Activated naive CD8-positive, alpha-beta T cell treated with anti-CD3 and anti-CD28 coated beads for 36 hours (primary cell): ENCODE results near the gene CSRNP3. TPM values are rescaled to one million over a fixed set of nuclear protein-coding genes. Genes with fewer than 3 reads are reported as not detected.

Experiments
- DNase-seq: peaks from one replicate; pipeline ENCODE4 v3.0.0; 2021
- H3K27ac Mint-ChIP-seq: one replicate; pipeline ENCODE4 v1.8.0; 2022; ENCODE audit warnings: mild to moderate bottlenecking, moderate library complexity, mixed read lengths
- H3K27me3 Mint-ChIP-seq: one replicate; pipeline ENCODE4 v1.8.0; 2022; ENCODE audit warnings: mild to moderate bottlenecking, mixed read lengths
- H3K36me3 Mint-ChIP-seq: one replicate; pipeline ENCODE4 v1.8.0; 2021; ENCODE audit warnings: mild to moderate bottlenecking, mixed read lengths
- H3K4me1 Mint-ChIP-seq: one replicate; pipeline ENCODE4 v1.8.0; 2021; ENCODE audit warnings: mixed read lengths
- H3K4me3 Mint-ChIP-seq: one replicate; pipeline ENCODE4 v1.8.0; 2022; ENCODE audit warnings: mild to moderate bottlenecking, moderate library complexity, mixed read lengths
- H3K9me3 Mint-ChIP-seq: one replicate; pipeline ENCODE4 v1.8.0; 2022; ENCODE audit warnings: mixed read lengths
- total RNA-seq, 2 experiments: library from RNA; stranded (reverse); gene quantifications; one replicate each; pipeline ENCODE4 v1.2.3, GENCODE V29; 2021

CSRNP3 gene
- total RNA-seq, 2 experiments from 2014 or later = not detected

GRCh38 chr2:165678882-165679281 lies 209.4 kb downstream of the CSRNP3 start:
- no peaks in the 10 kb centered on the region for H3K4me1 Mint-ChIP-seq
- no peaks in the 10 kb centered on the region for H3K36me3 Mint-ChIP-seq

GRCh38 chr2:165679621-165680020 lies 210.1 kb downstream of the CSRNP3 start:
- H3K36me3 Mint-ChIP-seq = no peaks in the 10 kb centered on the region
- no peaks in the 10 kb centered on the region for H3K4me1 Mint-ChIP-seq
- H3K27me3 Mint-ChIP-seq = no peaks in the 10 kb centered on the region
- no peak for DNase-seq
- no peaks in the 10 kb centered on the region for H3K9me3 Mint-ChIP-seq
- H3K27ac Mint-ChIP-seq = no peak overlapping the region
- H3K4me3 Mint-ChIP-seq = no peak overlapping the region

More at GRCh38 chr2:165678882-165679281, 209.4 kb downstream of the CSRNP3 start:
- no peaks in the 10 kb centered on the region for H3K9me3 Mint-ChIP-seq
- no peak overlapping the region for H3K4me3 Mint-ChIP-seq
- no peaks in the 10 kb centered on the region for H3K27me3 Mint-ChIP-seq
- no peak overlapping the region for H3K27ac Mint-ChIP-seq
- no peak for DNase-seq

GRCh38 chr2:165681841-165682240 lies 212.3 kb downstream of the CSRNP3 start:
- Mint-ChIP-seq H3K27ac (no peak overlapping the region), H3K4me1 (no peaks in the 10 kb centered on the region), H3K27me3 (peaks cover 5% of the 10 kb centered on the region)

GRCh38 chr2:165682546-165682945 lies 213.0 kb downstream of the CSRNP3 start:
- H3K4me3 Mint-ChIP-seq = no peak overlapping the region
- DNase-seq = no peak
- H3K4me1 Mint-ChIP-seq = no peaks in the 10 kb centered on the region
- H3K9me3 Mint-ChIP-seq = no peaks in the 10 kb centered on the region
- H3K27me3 Mint-ChIP-seq = peaks cover 8% of the 10 kb centered on the region
- H3K27ac Mint-ChIP-seq = no peak overlapping the region
- no peaks in the 10 kb centered on the region for H3K36me3 Mint-ChIP-seq

More at GRCh38 chr2:165681841-165682240, 212.3 kb downstream of the CSRNP3 start:
- Mint-ChIP-seq H3K36me3 (no peaks in the 10 kb centered on the region), H3K4me3 (no peak overlapping the region), H3K9me3 (no peaks in the 10 kb centered on the region)
- DNase-seq = no peak

GRCh38 chr2:165686800-165687199 lies 217.3 kb downstream of the CSRNP3 start:
- no peak overlapping the region for H3K27ac Mint-ChIP-seq
- H3K4me3 Mint-ChIP-seq = no peak overlapping the region

DNA sequence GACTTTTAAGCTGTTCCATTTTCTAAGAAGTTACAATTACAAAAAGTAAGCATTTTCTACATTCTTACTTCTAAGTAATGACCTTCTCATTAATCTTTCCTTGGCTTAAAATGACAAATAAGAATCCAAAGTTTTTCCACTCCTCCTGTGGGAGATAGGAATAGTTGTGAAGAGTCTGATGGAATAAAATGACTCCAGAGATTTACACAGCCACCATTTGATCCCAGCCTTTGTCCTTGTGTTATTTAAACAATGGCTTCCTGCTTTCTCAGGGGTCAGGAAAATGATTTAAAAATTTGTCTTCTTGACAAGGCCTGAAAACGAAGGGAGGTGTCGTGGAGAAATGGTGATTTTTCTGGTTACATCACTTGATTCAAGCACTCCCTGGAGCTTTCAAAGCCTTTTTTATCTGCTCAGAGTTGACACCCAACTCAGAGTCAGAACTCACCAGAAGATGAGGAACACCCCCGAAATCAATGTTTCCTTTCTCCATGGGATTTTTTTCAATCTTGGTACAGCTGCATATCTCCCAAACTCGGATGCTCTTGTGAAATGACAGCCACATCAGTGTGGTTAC lies 218.0 kb downstream of the CSRNP3 start:
- H3K9me3 Mint-ChIP-seq = no peaks in the 10 kb centered on the region
- H3K27ac Mint-ChIP-seq = no peak overlapping the region
- no peaks in the 10 kb centered on the region for H3K4me1 Mint-ChIP-seq
- no peaks in the 10 kb centered on the region for H3K36me3 Mint-ChIP-seq
- no peak overlapping the region for H3K4me3 Mint-ChIP-seq
- DNase-seq = no peak
- peaks cover 8% of the 10 kb centered on the region for H3K27me3 Mint-ChIP-seq

More at GRCh38 chr2:165686800-165687199, 217.3 kb downstream of the CSRNP3 start:
- Mint-ChIP-seq H3K9me3 (no peaks in the 10 kb centered on the region), H3K27me3 (peaks cover 8% of the 10 kb centered on the region), H3K36me3 (no peaks in the 10 kb centered on the region), H3K4me1 (no peaks in the 10 kb centered on the region)
- no peak for DNase-seq

DNA sequence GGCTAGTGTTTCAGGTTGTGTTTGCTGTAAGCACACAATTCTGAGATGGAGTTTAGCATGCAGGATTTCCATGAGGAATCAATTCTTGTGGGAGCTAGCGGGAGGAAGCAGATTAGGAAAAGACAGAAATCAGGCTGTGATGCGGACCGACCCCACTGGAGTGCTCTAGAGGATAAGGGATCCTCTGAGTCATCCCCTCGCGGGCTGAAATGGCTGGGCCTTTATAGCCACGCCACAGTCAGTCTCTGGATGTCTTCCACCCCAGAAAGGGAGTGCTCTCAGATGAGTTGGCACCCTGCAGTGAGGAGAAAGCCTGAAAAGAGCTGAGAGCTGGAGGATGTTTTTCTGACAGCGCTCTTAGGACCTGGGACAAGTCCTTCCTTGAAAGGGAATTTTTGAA lies 222.1 kb downstream of the CSRNP3 start:
- no peaks in the 10 kb centered on the region for H3K9me3 Mint-ChIP-seq
- no peak overlapping the region for H3K27ac Mint-ChIP-seq
- no peaks in the 10 kb centered on the region for H3K36me3 Mint-ChIP-seq
- H3K27me3 Mint-ChIP-seq = peaks cover 6% of the 10 kb centered on the region
- no peak overlapping the region for H3K4me3 Mint-ChIP-seq
- DNase-seq = no peak
- no peaks in the 10 kb centered on the region for H3K4me1 Mint-ChIP-seq

GRCh38 chr2:165692906-165693305 lies 223.4 kb downstream of the CSRNP3 start:
- H3K4me3 Mint-ChIP-seq = no peak overlapping the region
- no peaks in the 10 kb centered on the region for H3K27me3 Mint-ChIP-seq
- H3K9me3 Mint-ChIP-seq = no peaks in the 10 kb centered on the region
- H3K4me1 Mint-ChIP-seq = no peaks in the 10 kb centered on the region
- H3K36me3 Mint-ChIP-seq = no peaks in the 10 kb centered on the region
- no peak overlapping the region for H3K27ac Mint-ChIP-seq
- DNase-seq = no peak

DNA sequence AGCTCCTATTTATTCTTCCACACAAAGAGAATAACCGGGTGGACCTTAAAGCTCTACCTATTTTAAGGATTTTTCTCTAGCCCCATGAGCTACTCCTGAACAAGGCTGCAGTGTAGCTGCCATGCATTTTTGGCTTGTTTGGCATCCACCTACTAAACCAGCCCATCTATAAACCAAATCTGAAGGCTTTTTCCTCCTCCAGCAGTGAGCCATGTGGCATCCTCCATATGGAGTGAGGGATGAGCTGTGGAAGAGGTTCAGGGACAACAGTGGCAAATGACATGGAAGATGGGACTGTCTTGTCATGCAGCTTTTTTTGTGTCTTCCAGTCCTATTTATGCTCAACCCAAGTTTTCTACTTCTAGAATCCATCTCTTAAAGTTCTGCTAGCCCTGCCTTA lies 224.3 kb downstream of the CSRNP3 start:
- Mint-ChIP-seq H3K27ac (no peak overlapping the region), H3K9me3 (no peaks in the 10 kb centered on the region), H3K36me3 (no peaks in the 10 kb centered on the region), H3K4me3 (no peak overlapping the region), H3K27me3 (no peaks in the 10 kb centered on the region), H3K4me1 (no peaks in the 10 kb centered on the region)
- DNase-seq = no peak

- Mint-ChIP-seq H3K9me3 (no peaks in the 10 kb centered on the region), H3K36me3 (no peaks in the 10 kb centered on the region), H3K4me1 (no peaks in the 10 kb centered on the region), H3K4me3 (no peak overlapping the region), H3K27ac (no peak overlapping the region), H3K27me3 (no peaks in the 10 kb centered on the region)
- DNase-seq = no peak
Observed at GRCh38 chr2:165697748-165698443, 228.4 kb downstream of the CSRNP3 start.

GRCh38 chr2:165698444-165698884 lies 229.0 kb downstream of the CSRNP3 start:
- no peaks in the 10 kb centered on the region for H3K36me3 Mint-ChIP-seq
- no peak for DNase-seq
- no peak overlapping the region for H3K27ac Mint-ChIP-seq
- no peaks in the 10 kb centered on the region for H3K4me1 Mint-ChIP-seq
- no peaks in the 10 kb centered on the region for H3K27me3 Mint-ChIP-seq
- no peaks in the 10 kb centered on the region for H3K9me3 Mint-ChIP-seq
- no peak overlapping the region for H3K4me3 Mint-ChIP-seq

DNA sequence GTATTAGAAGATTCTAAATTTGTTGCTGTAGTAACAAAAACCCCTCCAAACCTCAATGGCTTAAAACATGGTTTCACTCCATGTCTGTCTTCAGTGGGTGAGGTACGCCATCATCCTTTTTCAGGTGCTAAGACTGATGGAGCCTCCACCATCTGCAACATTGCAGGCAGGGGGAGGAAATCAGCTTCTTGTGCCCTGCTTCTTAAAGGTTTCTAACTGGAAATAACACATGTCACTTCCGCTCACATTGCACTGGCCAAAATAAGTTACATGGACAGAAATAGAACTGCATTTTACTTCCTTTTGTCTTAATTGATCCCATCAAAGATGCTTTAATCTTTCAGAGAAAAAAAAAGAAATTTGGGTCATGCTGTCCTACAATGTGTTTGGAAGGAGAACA lies 230.4 kb downstream of the CSRNP3 start:
- Mint-ChIP-seq H3K36me3 (no peaks in the 10 kb centered on the region), H3K4me3 (no peak overlapping the region), H3K9me3 (no peaks in the 10 kb centered on the region), H3K27me3 (no peaks in the 10 kb centered on the region), H3K27ac (no peak overlapping the region), H3K4me1 (no peaks in the 10 kb centered on the region)
- DNase-seq = no peak

DNA sequence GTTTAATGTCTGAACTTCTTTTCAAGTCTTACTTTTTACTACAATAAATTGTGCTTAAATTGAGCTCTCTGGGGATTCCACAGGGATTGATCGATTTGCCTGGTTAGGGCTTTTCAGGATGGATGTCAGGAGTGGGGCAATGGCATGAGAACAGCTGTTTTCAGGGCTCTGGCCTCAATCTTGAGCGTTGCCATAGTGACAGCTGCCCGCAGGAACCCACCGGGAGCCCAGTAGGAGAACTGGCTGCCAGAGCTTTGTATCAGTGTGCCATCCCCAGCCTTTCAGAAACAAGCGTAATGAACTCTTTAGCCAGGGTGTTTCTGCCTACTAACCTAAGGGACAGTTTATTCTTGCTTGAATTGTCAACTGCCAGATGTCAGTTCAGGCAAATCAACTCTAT lies 231.0 kb downstream of the CSRNP3 start:
- Mint-ChIP-seq H3K27me3 (no peaks in the 10 kb centered on the region), H3K9me3 (no peaks in the 10 kb centered on the region), H3K4me3 (no peak overlapping the region), H3K36me3 (no peaks in the 10 kb centered on the region), H3K4me1 (no peaks in the 10 kb centered on the region), H3K27ac (no peak overlapping the region)
- no peak for DNase-seq

GRCh38 chr2:165701147-165701546 lies 231.6 kb downstream of the CSRNP3 start:
- Mint-ChIP-seq H3K36me3 (no peaks in the 10 kb centered on the region), H3K9me3 (no peaks in the 10 kb centered on the region), H3K27me3 (no peaks in the 10 kb centered on the region), H3K4me3 (no peak overlapping the region), H3K4me1 (no peaks in the 10 kb centered on the region), H3K27ac (no peak overlapping the region)
- no peak for DNase-seq

- Mint-ChIP-seq H3K27me3 (no peaks in the 10 kb centered on the region), H3K4me1 (no peaks in the 10 kb centered on the region), H3K4me3 (no peak overlapping the region), H3K36me3 (no peaks in the 10 kb centered on the region), H3K27ac (no peak overlapping the region), H3K9me3 (peaks cover 4% of the 10 kb centered on the region)
- DNase-seq = no peak
Observed at GRCh38 chr2:165706960-165707487, 237.5 kb downstream of the CSRNP3 start.

GRCh38 chr2:165716091-165716490 lies 246.6 kb downstream of the CSRNP3 start:
- no peak for DNase-seq
- Mint-ChIP-seq H3K36me3 (no peaks in the 10 kb centered on the region), H3K27ac (no peak overlapping the region), H3K9me3 (no peaks in the 10 kb centered on the region), H3K4me1 (no peaks in the 10 kb centered on the region), H3K4me3 (no peak overlapping the region), H3K27me3 (peaks cover 4% of the 10 kb centered on the region)
